Measurements from ENCODE around the gene HECTD4.

DNA sequence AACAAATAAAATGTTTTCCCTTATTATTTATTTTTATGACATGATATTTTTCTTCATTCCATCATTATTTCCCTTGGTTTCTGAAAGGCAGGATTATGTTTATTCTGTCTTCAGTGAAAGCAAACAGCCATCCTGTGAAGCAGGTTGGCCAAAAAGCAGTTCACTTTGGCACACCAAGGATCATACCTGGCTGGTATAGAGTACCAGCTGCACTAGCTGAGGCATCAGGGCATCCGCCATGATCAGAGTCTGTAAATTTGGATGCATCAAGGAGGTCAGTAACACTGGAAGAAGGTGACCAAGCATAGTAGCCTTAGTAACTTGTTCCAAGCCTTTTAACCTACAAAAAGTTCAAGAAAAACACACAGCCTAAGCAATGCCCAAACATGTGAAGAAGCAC, 123.3 kb downstream of the HECTD4 start:
- TF ChIP-seq, protein P1, sequence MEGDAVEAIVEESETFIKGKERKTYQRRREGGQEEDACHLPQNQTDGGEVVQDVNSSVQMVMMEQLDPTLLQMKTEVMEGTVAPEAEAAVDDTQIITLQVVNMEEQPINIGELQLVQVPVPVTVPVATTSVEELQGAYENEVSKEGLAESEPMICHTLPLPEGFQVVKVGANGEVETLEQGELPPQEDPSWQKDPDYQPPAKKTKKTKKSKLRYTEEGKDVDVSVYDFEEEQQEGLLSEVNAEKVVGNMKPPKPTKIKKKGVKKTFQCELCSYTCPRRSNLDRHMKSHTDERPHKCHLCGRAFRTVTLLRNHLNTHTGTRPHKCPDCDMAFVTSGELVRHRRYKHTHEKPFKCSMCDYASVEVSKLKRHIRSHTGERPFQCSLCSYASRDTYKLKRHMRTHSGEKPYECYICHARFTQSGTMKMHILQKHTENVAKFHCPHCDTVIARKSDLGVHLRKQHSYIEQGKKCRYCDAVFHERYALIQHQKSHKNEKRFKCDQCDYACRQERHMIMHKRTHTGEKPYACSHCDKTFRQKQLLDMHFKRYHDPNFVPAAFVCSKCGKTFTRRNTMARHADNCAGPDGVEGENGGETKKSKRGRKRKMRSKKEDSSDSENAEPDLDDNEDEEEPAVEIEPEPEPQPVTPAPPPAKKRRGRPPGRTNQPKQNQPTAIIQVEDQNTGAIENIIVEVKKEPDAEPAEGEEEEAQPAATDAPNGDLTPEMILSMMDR (conservative IDR thresholded peaks at IDR 0.05; ENCODE audit: low read depth, low read length) = no peak
- TF ChIP-seq, protein P2, sequence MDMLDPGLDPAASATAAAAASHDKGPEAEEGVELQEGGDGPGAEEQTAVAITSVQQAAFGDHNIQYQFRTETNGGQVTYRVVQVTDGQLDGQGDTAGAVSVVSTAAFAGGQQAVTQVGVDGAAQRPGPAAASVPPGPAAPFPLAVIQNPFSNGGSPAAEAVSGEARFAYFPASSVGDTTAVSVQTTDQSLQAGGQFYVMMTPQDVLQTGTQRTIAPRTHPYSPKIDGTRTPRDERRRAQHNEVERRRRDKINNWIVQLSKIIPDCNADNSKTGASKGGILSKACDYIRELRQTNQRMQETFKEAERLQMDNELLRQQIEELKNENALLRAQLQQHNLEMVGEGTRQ (IDR thresholded peaks at IDR 0.05; ENCODE audit: low read depth, low read length) = no peak
- TF ChIP-seq POLR2A (IDR thresholded peaks at IDR 0.05; ENCODE audit: low read depth, low read length) (no peak), MAZ (IDR thresholded peaks at IDR 0.05; ENCODE audit: borderline replicate concordance, low read depth, low read length) (no peak), CHD1 (IDR thresholded peaks at IDR 0.05; ENCODE audit: low read depth, low read length) (no peak), MAFK (IDR thresholded peaks at IDR 0.05; ENCODE audit: low read depth, low read length) (no peak), SMC3 (IDR thresholded peaks at IDR 0.05; ENCODE audit: low read depth, low read length) (no peak), RCOR1 (IDR thresholded peaks at IDR 0.05; ENCODE audit: insufficient replicate concordance, low read length) (no peak)

Measured in IMR-90 (cell line).